Fibroblast of the aortic adventitia (primary cell): Measurements from ENCODE around the gene NUP54. TPM values are rescaled to one million over a fixed set of nuclear protein-coding genes. Genes with fewer than 3 reads are reported as not detected.

Source experiments
- DNase-seq: peaks from one replicate; pipeline ENCODE4 v3.0.0-alpha.2; 2010; ENCODE audit warnings: low read depth
- H3K4me3 ChIP-seq: 2 replicates; pipeline ENCODE4 v1.5.1; 2011; ENCODE audit warnings: low read depth, mild to moderate bottlenecking, control low read depth, low read length, moderate library complexity
- total RNA-seq: library from RNA; depleted of rRNA; stranded (reverse); fragments of >200 nt; gene quantifications from 2 replicates; pipeline ENCODE4 v1.2.3, GENCODE V29; 2012; ENCODE audit warnings: low replicate concordance
- TF ChIP-seq, protein P1 (sequence below): IDR thresholded peaks from 2 replicates; pipeline ENCODE4 v1.5.1; 2011; ENCODE audit warnings: mild to moderate bottlenecking, low read length, control low read depth, inconsistent platforms; ENCODE audit not compliant: insufficient read depth

Gene NUP54
- total RNA-seq, 1 donor: 64.4 TPM

- TF ChIP-seq, protein P1, sequence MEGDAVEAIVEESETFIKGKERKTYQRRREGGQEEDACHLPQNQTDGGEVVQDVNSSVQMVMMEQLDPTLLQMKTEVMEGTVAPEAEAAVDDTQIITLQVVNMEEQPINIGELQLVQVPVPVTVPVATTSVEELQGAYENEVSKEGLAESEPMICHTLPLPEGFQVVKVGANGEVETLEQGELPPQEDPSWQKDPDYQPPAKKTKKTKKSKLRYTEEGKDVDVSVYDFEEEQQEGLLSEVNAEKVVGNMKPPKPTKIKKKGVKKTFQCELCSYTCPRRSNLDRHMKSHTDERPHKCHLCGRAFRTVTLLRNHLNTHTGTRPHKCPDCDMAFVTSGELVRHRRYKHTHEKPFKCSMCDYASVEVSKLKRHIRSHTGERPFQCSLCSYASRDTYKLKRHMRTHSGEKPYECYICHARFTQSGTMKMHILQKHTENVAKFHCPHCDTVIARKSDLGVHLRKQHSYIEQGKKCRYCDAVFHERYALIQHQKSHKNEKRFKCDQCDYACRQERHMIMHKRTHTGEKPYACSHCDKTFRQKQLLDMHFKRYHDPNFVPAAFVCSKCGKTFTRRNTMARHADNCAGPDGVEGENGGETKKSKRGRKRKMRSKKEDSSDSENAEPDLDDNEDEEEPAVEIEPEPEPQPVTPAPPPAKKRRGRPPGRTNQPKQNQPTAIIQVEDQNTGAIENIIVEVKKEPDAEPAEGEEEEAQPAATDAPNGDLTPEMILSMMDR: no peak
- peak; percentile 76 for DNase-seq
- H3K4me3 ChIP-seq: no peak overlapping the region
Measured at GRCh38 chr4:76188557-76188956, 40.4 kb upstream of the NUP54 start.

GRCh38 chr4:76188149-76188548, 40.0 kb upstream of the NUP54 start:
- TF ChIP-seq, protein P1: no peak
- H3K4me3 ChIP-seq: no peak overlapping the region
- DNase-seq: no peak

GRCh38 chr4:76187152-76187551, 39.0 kb upstream of the NUP54 start:
- no peak for DNase-seq
- TF ChIP-seq, protein P1: no peak
- no peak overlapping the region for H3K4me3 ChIP-seq

GRCh38 chr4:76182463-76182862, 34.3 kb upstream of the NUP54 start:
- TF ChIP-seq, protein P1: no peak
- DNase-seq: no peak
- H3K4me3 ChIP-seq: no peak overlapping the region

DNA sequence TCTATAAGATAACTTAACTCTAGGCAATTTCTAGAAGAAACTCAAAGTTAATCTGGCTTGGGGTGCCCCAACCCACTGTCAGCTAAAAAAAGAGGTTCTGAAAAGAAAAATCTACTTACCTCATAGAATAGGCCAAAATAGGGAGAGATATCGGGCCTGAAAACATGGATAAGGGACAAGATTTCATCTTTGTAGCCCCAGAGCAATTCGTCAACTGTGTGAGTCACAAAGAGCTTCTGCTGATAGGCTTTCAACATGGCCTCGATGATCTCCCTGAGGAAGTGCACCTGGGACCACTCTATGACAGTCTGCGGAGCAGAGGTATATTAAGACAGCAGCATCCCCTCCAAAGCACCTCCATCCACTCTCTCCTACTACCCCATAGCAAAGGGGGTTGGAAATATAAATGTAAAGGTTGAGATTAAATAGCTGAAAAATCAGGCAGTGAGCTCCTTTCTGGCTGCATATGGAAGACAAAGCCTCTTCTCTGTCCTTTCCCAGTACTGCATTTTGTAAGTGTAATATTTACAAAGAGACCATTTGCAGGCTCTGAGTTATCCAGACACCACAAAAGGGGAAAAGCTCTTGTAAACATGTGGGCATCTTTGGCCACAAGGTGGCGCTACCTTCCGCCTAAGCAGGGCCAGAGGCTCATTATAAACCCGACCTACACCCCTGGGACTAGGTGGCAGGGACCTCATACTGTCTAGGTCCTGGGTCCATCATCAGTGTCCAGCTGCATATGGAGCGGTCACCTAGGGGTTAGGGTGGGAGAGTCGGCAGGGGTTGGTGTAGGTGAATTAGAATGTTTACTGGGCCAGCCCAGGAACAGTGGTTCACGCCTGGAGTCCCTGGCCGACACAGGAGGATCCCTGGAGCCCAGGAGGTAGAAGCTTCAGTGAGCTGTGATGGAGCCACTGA, 31.5 kb upstream of the NUP54 start:
- TF ChIP-seq, protein P1: peak; percentile 91
- peak; percentile 88 for DNase-seq
- no peak overlapping the region for H3K4me3 ChIP-seq

DNA sequence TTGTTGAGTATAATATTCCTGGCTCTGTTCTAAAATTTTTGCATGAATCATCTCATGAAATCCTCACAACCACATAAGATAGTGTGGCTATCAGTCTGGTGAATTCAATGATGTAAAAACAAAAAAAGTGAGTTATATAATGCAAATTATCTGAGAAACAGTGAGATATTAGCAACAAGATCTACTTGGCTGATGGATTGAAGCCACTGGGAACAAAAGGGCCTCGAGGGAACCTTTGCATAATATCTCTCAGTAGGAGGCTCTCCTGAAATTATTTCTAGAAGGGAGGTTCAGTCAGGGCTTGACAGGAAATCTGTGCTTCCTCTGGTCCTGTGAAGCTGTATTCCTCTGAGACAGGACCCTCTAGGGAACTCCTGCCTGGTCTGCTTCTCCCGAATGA, 30.1 kb upstream of the NUP54 start:
- H3K4me3 ChIP-seq: no peak overlapping the region
- DNase-seq: peak; percentile 59
- TF ChIP-seq, protein P1: no peak
